GM21390 (cell line): Measurements from ENCODE around the gene UPK3B.
"Not testable (repeated sequence)": the region's sequence is repeated elsewhere in the genome, so short reads cannot be mapped to it uniquely, and the experiment has no call there.

Experiments used
- ATAC-seq: cut with Tn5 transposase; IDR thresholded peaks from one replicate; pipeline ENCODE4 v1.9.1; 2021; ENCODE audit not compliant: unreplicated experiment

The UPK3B gene

GRCh38 chr7:76512941-76513816 is 2.8 kb downstream of the UPK3B start:
- ATAC-seq: no peak

- ATAC-seq: no peak
These were observed 3.8 kb downstream of the UPK3B start for GRCh38 chr7:76513817-76514799.

- ATAC-seq: no peak
These were observed 4.8 kb downstream of the UPK3B start for GRCh38 chr7:76514926-76515771.

- ATAC-seq: no peak
These were observed 5.7 kb downstream of the UPK3B start for GRCh38 chr7:76515999-76516443.

- ATAC-seq: not testable (repeated sequence)
These were observed 6.6 kb downstream of the UPK3B start for GRCh38 chr7:76516932-76517331.

- not testable (repeated sequence) for ATAC-seq
These were observed 15.8 kb downstream of the UPK3B start for GRCh38 chr7:76526183-76526582.

GRCh38 chr7:76531643-76532042 is 21.3 kb downstream of the UPK3B start:
- ATAC-seq: not testable (repeated sequence)

- not testable (repeated sequence) for ATAC-seq
These were observed 32.8 kb downstream of the UPK3B start, which contains the start of gene SPDYE16 for GRCh38 chr7:76543197-76543596. Gene SPDYE16, minus strand, starts transcription at chr7:76543297. Its CDS starts 1,838 bp downstream, at chr7:76541459.

- ATAC-seq: peak; percentile 99
These were observed 38.9 kb downstream of the UPK3B start for GRCh38 chr7:76549025-76549854.

GRCh38 chr7:76549855-76550248 is 39.5 kb downstream of the UPK3B start:
- ATAC-seq: not testable (repeated sequence)

- ATAC-seq: not testable (repeated sequence)
These were observed 41.6 kb downstream of the UPK3B start for GRCh38 chr7:76551992-76552391.

GRCh38 chr7:76559685-76560084 is 49.3 kb downstream of the UPK3B start:
- ATAC-seq: not testable (repeated sequence)

GRCh38 chr7:76560157-76560556 is 49.8 kb downstream of the UPK3B start:
- ATAC-seq: not testable (repeated sequence)

- not testable (repeated sequence) for ATAC-seq
These were observed 51.0 kb downstream of the UPK3B start for GRCh38 chr7:76561342-76561741.

- ATAC-seq: not testable (repeated sequence)
These were observed 54.6 kb downstream of the UPK3B start for GRCh38 chr7:76565001-76565400.
